Activated CD4-positive, alpha-beta T cell treated with anti-CD3 and anti-CD28 coated beads, Interleukin-2, amount 50 U/mL, for 1 hour (primary cell): ENCODE data around the gene SMIM8.

Experiments used
- DNase-seq: peaks from one replicate; pipeline ENCODE4 v3.0.0-alpha.2; 2020

The SMIM8 gene

DNA sequence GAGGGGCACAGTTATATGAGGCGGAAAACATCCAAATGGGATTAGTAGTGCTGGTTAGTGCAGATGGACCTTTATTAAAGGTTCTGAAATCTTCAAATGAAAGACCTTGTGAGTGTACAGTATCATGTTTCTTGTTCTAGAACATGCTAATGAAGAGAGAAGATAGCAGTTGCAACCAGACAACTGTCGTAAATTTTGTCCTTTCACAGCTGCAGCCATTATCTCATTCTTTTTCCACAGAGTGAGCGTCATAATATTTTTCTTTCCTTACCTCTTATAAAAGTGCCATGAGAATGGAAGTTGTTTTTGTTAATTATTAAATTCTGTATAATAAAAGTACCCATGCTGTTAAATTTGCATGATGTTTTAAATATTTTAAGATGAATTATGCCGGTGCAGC lies 17.8 kb downstream of the SMIM8 start:
- DNase-seq: no peak

DNA sequence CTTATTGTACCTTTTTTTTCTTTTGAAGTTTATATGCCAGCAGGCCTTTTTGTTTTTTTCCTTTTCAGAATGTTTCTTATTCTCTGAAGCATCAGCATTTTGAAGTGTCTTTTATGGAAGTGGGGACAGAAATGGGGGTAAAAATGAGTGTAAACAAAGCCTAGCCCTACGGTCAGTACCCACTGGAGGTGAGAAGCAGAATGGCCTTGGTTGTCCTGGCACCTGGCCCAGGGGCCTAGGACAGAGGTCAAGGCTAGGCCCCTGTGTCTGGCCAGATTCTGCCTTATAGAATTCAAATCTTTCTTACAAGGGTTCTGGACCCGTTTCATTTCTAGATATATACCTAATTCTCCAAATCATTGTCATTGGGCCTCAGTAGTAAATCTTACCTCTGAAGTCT lies 18.8 kb downstream of the SMIM8 start:
- no peak for DNase-seq

DNA sequence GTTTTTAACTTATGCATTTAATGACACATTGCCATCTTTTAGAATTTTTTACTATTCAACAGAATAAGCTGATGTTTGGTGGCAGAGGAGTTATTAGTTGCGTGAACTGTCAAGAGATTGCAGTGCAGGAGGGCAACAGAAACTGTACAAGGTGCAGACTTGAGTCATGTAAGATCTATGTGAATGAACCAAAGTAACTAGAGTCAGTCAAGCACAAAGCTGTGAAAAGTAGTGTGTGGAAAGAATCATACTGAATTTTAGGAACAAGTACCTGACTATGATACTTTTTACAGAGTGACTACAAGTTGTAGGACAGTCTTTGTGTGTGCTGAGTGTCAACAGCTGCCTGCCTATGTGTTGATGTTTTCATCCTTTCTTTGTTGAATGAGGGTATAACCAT lies 19.5 kb downstream of the SMIM8 start:
- no peak for DNase-seq

DNA sequence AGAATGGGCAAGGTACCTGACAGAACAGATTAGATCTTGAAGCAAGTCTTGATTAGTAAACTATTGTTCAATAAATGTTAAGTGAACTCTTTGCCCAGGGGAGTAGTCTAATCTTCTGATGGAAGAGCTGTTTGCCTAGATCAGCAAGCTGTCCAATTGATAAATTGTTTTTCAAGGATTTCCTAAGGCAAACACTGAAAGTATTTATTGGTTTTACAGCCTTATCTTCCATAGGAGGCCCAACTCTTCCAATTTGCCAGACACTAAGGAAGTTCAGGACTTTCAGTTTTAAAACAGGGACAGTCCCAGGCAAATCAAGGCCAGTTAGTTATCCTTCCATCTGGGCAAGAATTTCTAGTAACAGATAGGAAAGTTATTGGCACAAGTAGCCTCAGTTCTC lies 20.4 kb downstream of the SMIM8 start:
- no peak for DNase-seq

DNA sequence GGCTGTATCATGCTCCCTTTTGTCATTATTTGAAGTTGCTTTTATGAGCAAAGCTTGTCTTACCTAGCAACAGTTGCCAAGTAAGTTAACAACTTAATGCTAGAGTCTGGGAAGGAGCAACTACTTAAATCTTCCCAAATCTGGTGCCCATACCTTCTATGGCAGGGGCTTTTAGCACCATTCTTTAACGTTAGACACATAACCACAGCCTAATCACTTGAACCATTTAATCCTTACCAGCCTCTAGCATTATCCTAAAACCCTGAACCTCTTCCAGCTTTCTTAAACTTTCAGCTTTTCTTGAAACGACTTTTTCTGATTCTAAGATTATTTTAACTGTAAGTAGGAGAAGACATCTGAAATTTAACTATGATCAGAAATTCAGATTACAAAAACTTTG lies 22.3 kb downstream of the SMIM8 start, which contains the start of gene C6orf163:
C6orf163 (plus strand) TSS at position 83 of the 400 bp plus-strand sequence; CDS start at position 370, 287 bp downstream.
- no peak for DNase-seq

DNA sequence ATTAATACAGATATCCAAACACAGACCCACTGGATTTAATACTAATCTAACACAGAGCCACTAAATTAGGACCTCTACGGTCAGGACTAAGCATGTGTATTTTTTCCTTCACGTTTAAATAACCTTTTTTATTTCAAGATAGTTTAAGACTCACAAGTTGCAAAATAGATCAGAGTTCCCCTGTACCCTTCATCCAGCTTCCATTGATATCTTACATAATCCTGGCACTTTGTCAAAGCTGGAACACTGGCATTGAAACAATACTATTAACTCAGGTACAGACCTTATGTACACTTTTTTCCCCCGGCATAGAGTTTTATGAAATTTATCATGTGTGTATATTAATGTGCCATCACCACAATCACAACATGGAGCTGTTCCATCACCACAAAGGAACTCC lies 24.3 kb downstream of the SMIM8 start:
- no peak for DNase-seq

DNA sequence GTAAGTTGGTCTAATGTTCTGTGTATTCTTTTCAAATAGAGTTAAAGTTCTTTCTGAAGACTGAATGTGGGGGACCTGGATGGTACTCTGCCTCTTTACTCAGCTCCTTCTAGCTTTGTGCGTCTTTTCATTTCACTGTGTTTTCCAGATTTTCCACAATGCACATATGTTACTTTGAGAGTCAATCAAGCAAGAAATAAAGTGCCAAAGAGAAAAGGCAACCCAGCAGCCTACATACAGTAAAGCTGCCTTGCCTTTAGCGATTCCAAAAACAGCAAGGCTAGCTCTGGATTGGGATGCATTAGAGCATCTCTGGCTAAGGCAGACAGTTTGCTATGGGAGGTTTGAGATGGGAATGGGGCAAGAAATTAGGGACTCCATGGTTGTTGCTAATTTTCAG lies 27.5 kb downstream of the SMIM8 start:
- no peak for DNase-seq

DNA sequence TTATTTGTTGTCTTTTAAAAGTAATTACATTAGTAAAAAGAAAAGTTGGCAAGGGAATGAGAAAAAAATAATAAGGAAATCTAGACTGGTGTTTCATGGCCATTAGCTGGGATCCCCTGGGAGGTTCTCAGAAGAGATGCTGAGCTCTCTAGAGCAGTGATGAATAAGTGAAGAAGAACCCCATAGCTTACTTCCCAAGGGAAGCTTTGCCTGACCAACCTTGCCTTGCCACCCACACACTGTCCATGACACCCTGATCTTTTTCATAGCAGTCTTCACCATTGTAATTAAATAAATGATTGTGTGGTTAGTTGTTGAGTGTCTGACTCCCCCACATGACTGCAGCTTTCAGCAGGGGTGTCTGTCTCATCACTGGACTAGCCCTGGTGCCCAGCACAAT lies 28.1 kb downstream of the SMIM8 start:
- no peak for DNase-seq

DNA sequence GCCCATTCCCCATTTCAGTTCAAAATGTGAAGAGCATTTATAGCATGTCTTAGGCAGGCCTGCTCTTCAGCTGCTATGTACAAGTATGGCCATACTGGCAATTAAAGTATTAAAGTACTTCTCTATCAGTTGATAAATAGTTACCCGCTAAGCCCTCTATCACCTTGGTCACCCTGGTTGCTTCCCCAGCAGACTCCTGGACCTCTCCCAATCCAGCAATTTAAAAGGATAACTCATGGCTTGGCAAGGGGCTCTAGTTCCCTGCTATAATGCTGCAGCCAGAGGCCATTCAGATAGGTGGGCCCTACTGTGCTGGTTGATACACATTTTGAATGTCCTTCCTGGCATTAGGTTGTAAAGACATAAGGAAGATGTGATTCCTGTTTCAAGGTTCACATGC lies 29.2 kb downstream of the SMIM8 start:
- no peak for DNase-seq

DNA sequence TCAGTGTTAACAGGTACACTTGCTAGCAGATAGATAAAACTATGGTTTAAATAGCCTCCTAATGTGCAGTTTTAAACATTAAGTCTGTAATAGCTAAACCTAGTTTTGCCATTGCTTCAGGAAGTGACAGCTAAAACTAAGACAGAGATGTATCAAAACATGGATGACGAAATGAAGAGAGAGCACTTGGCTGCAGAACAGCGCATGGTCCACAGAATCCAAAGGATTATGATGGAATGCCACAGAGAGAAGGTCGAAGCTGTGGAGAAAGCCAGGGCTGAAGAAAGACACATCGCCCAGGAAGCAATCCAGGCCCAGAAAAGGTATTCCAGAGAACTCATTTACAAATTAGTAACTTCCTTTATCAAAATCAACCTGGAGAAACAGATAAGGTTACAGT lies 33.8 kb downstream of the SMIM8 start:
- no peak for DNase-seq

DNA sequence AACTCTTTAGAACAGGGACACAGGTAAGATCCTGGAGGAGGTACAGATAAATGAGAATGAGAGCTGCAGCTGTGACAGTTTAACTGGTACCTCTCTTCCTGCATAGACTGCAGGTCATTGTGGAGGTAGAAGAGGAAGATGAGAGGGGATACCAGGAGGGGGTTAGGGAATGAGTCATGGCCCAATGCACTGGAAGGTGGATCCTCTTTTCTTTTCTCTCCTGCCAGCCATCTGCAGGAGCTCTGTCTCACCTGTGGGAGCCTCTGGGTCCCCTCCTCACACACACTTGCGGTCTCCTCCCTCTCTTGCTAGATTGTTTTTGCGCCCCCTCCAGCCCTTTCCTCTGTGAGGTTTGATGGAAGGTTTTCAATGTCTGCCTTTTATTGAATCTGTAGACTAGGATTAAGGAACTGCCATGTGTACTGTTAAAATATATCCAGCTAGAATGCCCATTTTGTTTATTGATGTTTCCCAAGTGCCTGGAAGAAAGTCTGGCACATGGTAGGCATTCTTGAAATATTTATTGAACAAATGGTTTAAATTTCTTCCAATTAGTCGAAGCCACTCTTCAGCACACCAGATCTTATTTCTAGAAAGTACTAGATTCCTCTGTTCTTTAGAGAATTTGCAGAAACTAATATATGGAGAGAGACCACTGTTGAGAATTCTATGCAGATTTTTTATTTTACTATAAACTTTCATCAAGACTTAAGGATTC lies 35.2 kb downstream of the SMIM8 start:
- no peak for DNase-seq

DNA sequence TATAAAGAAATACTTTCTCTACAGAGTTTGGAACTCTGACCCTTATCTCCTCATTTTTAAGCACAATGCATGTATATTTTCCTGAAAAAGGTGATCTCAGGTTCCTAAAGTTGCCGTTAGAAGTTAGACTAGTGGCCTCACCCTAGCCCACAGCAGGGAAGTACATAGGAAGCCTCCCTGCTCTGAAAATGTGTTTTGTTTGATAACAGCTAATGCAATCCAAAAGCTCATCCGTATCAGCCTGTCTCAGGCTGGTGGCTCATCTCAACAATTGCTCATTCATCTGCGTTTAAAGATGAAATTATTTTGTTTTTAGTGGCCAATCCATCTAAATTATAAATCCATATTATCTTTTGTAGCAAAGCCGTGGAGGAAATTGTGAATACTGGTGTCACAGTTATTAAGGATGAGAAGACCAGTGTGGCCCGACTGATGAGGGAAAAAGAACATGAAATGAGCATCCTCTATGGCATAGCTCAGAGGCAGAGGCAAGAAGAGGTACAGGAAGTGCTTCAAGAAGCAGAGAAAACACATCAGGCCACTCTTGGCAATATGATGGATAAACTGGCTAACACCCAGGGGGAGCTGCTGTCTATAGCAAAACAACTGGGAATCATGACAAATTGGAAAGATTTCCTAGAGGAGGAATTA lies 42.3 kb downstream of the SMIM8 start:
- no peak for DNase-seq

DNA sequence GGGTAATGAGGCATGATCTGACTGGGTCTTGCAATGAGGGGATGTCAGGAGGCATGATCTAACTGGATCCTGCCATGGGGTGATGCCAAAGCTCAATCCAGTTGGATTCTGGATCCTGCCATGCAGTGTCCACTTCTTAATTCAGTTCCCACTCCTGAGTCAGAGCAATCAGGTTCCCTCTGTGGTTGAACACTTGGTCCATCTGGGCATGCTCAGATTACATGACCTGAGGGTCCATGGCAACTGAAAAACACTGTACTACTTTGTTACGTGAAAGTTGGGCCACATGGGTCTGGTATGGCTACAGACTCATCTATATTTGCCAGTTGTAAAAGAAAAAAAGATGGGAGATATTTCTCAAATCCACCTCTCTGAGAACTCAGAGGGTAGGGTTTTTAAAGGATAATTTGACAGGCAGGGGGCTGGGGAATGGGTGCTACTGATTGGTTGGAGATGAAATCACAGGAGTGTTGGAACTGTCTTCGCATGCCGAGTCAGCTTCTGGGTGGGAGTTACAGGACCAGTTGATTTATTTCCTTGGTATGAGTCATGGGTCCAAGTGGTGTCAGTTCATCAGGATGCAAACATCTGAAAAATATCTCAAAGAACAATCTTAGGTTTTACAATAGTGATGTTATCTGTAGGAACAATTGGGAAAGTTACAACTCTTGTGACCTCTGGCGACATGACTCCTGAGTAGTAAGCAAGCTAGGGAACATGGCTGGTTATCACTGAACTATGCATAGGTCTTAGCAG lies 43.9 kb downstream of the SMIM8 start:
- DNase-seq: no peak

DNA sequence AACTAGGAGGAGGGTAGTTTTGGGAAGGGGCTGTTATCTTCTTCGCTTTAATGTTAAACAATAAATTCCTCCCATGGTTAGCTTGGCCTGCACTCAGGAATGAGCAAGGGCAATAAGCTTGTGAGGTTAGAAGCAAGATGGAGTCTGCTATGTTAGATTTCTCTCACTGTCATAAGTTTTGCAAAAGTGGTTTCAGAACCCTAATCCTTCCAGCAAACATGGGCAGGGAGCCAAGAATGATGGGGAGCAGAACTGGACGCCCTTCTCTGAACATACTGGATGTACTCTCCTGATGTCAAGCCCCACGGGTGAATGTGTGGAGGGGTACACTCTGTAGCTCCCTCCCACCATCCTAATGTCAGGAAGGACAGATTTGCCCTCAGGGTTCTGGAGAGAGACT lies 44.5 kb downstream of the SMIM8 start:
- no peak for DNase-seq

DNA sequence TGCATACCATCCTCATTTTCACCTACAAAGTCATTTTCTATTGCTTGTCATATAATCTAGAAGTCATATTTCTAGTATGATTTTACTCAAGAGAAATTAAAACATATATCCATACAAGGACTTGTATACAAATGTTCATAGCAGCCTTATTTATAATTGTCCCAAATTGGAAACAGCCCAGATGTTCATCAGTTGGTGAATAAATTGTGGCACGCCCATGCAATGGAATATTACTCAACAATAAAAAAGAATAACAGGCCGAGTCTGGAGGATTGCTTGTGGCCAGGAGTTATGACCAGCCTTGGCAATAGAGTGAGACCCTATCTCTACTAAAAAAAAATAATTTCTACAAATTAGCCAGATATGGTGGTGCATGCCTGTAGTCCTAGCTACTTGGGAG lies 51.0 kb downstream of the SMIM8 start:
- no peak for DNase-seq

DNA sequence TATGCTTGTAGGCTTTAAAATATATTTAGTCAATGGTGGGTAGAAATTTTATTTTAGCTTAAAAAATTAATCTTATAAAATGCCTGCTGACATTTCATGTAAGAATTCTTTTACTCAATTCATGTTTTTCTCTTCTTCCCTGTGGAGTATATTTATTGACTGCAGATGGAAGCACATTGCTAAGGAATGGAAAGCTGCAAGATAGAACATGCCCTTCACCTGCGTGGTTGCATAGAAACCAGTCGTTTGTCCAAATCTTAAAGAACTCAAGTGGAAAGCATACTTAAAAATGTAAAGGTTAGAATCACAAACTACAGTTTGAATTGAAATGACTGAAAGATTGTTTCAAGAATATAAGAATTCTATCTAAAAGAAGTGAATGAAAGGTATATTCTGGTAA lies 52.9 kb downstream of the SMIM8 start:
- no peak for DNase-seq

DNA sequence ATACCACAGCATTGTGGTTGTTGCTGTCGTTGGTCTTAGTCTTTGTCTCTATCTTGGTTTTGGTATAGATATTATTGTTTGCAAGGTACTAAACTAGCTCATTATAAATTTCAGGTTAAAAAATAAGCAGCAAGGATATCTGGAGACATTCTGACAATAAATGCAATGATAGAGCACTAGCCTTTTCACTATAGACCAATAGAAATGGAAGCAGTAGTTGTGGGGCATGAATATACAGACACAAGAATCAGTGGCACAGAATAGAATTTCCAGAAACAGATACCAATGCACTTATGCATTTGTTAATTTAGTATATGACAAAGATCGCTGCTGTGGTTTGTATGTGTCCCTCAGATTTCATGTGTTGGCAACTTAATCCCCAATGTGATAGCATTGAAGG lies 54.3 kb downstream of the SMIM8 start:
- no peak for DNase-seq

DNA sequence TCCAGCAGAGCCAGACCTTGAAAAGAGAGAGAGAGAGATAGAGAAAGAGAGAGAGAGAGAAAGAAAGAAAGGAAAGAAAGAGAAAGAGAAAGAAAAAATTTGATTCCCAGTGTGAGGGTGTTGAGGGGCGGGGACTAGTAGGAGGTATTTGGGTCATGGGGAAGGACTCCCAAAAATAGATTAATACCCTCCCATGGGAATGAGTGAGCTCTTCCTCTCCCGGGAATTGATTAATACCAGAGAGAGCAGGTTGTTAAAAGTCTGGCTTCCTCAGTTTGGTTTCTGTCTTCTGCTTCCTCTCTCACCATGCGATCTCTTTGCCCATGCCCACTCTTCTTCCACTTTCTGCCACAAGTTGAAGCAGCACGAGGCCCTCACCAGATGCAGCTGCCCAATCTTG lies 56.6 kb downstream of the SMIM8 start:
- DNase-seq: no peak

DNA sequence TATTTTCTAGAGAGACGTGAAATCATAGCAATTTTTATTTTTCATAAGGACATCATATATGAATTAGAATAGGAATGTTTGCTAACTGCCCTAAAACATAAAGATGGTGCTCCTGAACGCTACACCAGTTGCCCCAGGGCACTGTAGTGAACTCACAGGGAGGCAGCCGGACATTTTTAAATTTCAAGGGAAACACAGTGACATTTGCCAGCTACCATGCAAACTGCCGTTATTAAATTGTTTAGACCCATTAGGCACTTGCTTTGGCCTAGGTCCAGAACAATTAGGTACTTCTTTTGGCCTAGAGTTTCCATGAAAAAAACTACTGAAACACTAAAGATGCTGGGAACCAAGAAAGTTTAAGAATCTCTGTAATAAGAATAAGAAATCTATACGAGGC lies 60.5 kb downstream of the SMIM8 start:
- no peak for DNase-seq

DNA sequence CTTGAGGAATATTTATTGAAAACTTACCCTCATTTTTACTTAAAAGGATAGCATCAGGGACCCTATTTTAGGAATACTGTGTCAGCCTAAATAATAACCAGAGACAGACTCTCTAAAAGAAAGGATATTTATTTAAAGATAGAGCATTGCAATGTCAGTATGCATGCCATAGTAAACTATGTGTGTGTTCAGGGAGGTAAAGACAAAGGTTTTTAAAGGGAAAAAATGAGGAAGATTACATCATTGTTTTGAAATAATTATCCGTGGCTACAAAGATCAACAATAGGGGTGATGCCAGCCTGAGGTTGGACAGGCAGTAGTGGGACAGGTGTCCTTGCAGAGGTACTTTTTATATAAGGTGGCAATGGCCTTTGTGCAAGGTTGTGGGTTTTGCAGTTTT lies 61.6 kb downstream of the SMIM8 start:
- no peak for DNase-seq

DNA sequence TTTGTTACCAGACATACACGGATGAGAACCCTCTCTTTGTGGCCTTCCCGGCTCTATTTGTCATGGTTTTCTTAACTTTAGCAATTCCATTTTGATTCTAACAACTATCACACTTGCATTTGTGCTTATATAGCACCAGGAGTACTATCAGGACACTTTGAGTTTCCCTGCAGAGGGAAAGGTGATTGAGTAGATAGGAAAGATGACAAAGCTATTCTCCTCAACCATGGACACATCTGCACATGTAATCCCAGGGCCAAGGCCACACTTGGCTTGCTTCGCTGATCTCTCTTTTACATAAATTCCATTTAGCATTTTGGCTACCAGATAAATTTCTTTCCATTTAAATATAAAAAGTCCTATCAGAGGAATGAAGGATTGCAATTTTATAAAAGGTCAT lies 62.1 kb downstream of the SMIM8 start:
- DNase-seq: no peak

DNA sequence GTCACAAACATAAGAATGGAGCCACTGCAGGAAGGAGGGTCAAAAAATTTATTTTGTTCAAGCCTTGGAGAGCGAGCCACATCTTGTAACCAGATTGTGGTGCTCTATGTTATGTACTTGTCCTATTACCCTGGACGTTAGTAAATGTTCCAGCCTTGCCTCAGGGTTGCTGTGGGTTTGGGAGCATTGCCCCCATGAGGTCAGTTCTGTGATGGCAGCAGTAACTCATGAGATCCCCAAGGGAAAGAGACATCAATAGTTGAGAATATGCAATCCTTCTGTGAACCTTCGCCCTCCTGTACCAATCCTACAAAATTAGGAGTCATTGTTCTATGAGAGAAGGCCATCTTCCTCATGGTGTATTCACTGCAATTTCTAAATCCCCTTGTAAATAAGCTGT lies 68.9 kb downstream of the SMIM8 start:
- DNase-seq: no peak
